HEK293T (cell line): ENCODE data around the gene NPS.

Experiments used
- FOXK2 ChIP-seq: fragments of 450-650 bp; IDR thresholded peaks from 2 replicates; pipeline ENCODE4 v1.6.1; 2016; ENCODE audit warnings: mild to moderate bottlenecking
- SUZ12 ChIP-seq: fragments of 450-650 bp; IDR thresholded peaks from 2 replicates; pipeline ENCODE4 v1.6.1; 2016; ENCODE audit warnings: mild to moderate bottlenecking

- no peak for TF ChIP-seq FOXK2
- no peak for TF ChIP-seq SUZ12
Measured at GRCh38 chr10:127585519-127586023, 36.5 kb downstream of the NPS start.
